ENCODE data around the gene RALA.

RALA gene

GRCh38 chr7:39696631-39697030 is 73.3 kb downstream of the RALA start:
- no peak for DNase-seq (ENCODE audit: low spot score)
- TF ChIP-seq, protein P1, sequence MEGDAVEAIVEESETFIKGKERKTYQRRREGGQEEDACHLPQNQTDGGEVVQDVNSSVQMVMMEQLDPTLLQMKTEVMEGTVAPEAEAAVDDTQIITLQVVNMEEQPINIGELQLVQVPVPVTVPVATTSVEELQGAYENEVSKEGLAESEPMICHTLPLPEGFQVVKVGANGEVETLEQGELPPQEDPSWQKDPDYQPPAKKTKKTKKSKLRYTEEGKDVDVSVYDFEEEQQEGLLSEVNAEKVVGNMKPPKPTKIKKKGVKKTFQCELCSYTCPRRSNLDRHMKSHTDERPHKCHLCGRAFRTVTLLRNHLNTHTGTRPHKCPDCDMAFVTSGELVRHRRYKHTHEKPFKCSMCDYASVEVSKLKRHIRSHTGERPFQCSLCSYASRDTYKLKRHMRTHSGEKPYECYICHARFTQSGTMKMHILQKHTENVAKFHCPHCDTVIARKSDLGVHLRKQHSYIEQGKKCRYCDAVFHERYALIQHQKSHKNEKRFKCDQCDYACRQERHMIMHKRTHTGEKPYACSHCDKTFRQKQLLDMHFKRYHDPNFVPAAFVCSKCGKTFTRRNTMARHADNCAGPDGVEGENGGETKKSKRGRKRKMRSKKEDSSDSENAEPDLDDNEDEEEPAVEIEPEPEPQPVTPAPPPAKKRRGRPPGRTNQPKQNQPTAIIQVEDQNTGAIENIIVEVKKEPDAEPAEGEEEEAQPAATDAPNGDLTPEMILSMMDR (IDR thresholded peaks at IDR 0.05; ENCODE audit: extremely low read depth, missing control alignments): no peak

DNA sequence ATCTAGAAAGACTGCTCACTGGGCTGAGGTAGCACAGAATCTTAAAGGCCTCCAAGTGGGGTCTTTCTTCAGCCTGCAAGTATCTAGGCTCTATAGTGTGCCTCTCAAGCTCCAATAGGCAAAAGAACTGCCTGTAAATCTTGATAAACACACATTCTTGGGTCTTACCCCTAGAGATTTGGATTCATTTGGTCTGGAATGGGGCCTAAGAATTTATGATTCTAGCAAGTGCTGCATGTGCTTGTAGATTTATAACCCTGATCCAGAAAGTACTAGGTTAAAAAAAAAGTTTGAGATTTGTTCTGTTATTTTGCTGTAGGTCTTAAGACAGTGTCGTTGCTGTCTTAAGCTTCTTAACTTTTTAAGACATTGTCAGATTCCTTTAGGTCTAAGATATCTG is 74.1 kb downstream of the RALA start:
- TF ChIP-seq, protein P1 (IDR thresholded peaks at IDR 0.05; ENCODE audit: extremely low read depth, missing control alignments): no peak
- DNase-seq (ENCODE audit: low spot score): no peak

DNA sequence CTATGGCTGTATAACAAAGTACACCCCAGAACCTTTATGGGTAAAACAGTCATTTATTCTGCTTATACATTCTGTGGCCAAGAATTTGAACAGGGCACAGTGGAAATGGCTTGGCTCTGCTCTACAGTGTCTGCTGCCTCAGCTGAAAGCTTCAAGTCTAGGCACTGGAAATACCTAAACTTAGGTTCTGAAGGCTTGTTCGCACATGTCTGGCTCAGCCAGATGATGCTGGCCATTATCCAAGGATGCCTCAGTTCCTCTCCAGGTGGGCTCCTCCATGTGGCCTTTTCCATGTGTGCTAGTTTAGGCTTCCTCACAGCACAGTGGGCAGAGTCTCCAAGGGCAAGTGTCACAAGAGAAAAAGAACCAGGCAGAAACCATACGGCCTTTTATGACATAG is 76.8 kb downstream of the RALA start:
- TF ChIP-seq, protein P1 (IDR thresholded peaks at IDR 0.05; ENCODE audit: extremely low read depth, missing control alignments): no peak

DNA sequence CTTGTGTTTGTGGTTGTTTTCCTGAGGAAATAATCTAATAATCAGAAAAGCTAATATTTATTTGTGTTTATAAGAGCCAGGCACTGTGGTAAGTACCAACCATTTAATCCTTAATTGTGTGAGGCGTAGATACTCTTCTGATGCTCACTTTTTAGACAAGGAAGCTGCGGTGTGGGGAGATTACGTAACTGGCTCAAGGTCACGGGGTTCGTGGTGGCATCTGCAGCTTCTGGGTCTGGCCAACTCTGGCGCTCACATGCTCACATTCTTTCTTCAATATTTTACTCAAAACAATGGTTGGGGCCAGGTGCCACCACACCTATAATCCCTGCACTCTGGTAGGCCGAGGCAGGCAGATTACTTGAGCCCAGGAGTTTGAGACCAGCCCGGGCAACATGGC is 77.6 kb downstream of the RALA start:
- no peak for DNase-seq (ENCODE audit: low spot score)
- TF ChIP-seq, protein P1 (IDR thresholded peaks at IDR 0.05; ENCODE audit: extremely low read depth, missing control alignments): no peak

More for the DNA sequence above, 76.8 kb downstream of the RALA start:
- DNase-seq (ENCODE audit: low spot score): no peak

- DNase-seq (ENCODE audit: low spot score): no peak
- TF ChIP-seq, protein P1 (IDR thresholded peaks at IDR 0.05; ENCODE audit: extremely low read depth, missing control alignments): no peak
Measured at GRCh38 chr7:39702133-39702532, 78.8 kb downstream of the RALA start.

GRCh38 chr7:39703144-39703543 is 79.8 kb downstream of the RALA start:
- no peak for DNase-seq (ENCODE audit: low spot score)
- TF ChIP-seq, protein P1 (IDR thresholded peaks at IDR 0.05; ENCODE audit: extremely low read depth, missing control alignments): no peak

DNA sequence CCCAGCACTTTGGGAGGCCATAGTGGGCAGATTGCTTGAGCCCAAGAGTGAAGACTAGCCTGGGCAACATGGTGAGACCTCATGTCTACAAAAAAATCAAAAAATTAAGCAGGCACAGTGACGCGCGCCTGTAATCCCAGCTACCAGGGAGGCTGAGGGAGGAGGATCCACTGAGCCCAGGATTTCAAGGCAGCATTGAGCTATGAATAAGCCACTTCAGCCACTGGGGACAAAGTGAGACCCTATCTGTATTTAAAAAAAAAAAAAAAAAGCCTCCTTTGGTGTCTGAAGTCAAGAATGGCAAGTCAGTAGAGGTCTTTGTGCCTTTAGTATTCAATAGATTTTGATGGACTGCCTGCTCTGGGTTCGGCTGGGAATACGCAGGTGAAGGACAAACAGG is 85.7 kb downstream of the RALA start:
- DNase-seq (ENCODE audit: low spot score): no peak
- TF ChIP-seq, protein P1 (IDR thresholded peaks at IDR 0.05; ENCODE audit: extremely low read depth, missing control alignments): no peak
